ENCODE results near the gene GET4. TPM values are rescaled to one million over a fixed set of nuclear protein-coding genes. Genes with fewer than 3 reads are reported as not detected.

The GET4 gene
- total RNA-seq, 3 donors from 2014 or later (not counting 1 experiment from before 2014, with no cell fraction given), result 69.3 to 81.6 (median 73.2) TPM

GRCh38 chr7:915291-916218, 39.2 kb downstream of the GET4 start:
- H3K27me3 ChIP-seq (ENCODE audit: control insufficient read depth, insufficient read depth, low read length), result no peaks in the 10 kb centered on the region
- peaks cover 36% of the 10 kb centered on the region for H3K4me1 ChIP-seq (ENCODE audit: control insufficient read depth, insufficient read depth, low read length)
- peaks cover 3% of the 10 kb centered on the region for H3K36me3 ChIP-seq (ENCODE audit: control insufficient read depth, insufficient read depth, low read length)
- Mint-ChIP-seq H3K4me1 (peaks cover 27 to 40% of the 10 kb centered on the region in 2 donors), H3K4me3 (no peak overlapping the region), H3K9me3 (no peaks in the 10 kb centered on the region), H3K27ac (peak overlapping the region; percentile 34 to 65), H3K36me3 (no peaks in the 10 kb centered on the region), H3K27me3 (ENCODE audit: low read depth in 2 of 2) (no peaks in the 10 kb centered on the region)
- no peak for DNase-seq
- no peak overlapping the region for H3K4me3 ChIP-seq (ENCODE audit: low read length)
- H3K27ac ChIP-seq (ENCODE audit: low read length), result no peak overlapping the region
- intact Hi-C loops (cut with micrococcal nuclease), result no loop called here
- TF ChIP-seq CTCF (IDR thresholded peaks at IDR 0.05), result no peak
- ATAC-seq, result no peak
- H3K9me3 ChIP-seq (ENCODE audit: control insufficient read depth, insufficient read depth, low read length), result no peaks in the 10 kb centered on the region
- 84% methylated on average over 43 of the region's 43 CpGs for WGBS (ENCODE audit: insufficient coverage)

GRCh38 chr7:916291-916941, 40.1 kb downstream of the GET4 start:
- Mint-ChIP-seq H3K9me3 (no peaks in the 10 kb centered on the region), H3K4me1 (peaks cover 35 to 42% of the 10 kb centered on the region in 2 donors), H3K4me3 (no peak overlapping the region), H3K27ac (peak overlapping the region; percentile 34 to 65), H3K36me3 (no peaks in the 10 kb centered on the region), H3K27me3 (ENCODE audit: low read depth in 2 of 2) (no peaks in the 10 kb centered on the region)
- peaks cover 36% of the 10 kb centered on the region for H3K4me1 ChIP-seq (ENCODE audit: control insufficient read depth, insufficient read depth, low read length)
- H3K4me3 ChIP-seq (ENCODE audit: low read length), result no peak overlapping the region
- peaks cover 3% of the 10 kb centered on the region for H3K36me3 ChIP-seq (ENCODE audit: control insufficient read depth, insufficient read depth, low read length)
- ATAC-seq (no peak), DNase-seq (no peak)
- H3K27ac ChIP-seq (ENCODE audit: low read length), result no peak overlapping the region
- intact Hi-C loops (cut with micrococcal nuclease), result no loop called here
- no peak for TF ChIP-seq CTCF (IDR thresholded peaks at IDR 0.05)
- 89% methylated on average over 14 of the region's 17 CpGs for WGBS (ENCODE audit: insufficient coverage)
- H3K27me3 ChIP-seq (ENCODE audit: control insufficient read depth, insufficient read depth, low read length), result no peaks in the 10 kb centered on the region
- H3K9me3 ChIP-seq (ENCODE audit: control insufficient read depth, insufficient read depth, low read length), result no peaks in the 10 kb centered on the region

- DNase-seq, result peak in 1 of 2 donors; percentile 3
- H3K4me1 Mint-ChIP-seq, result peaks cover 39 to 48% of the 10 kb centered on the region in 2 donors
- intact Hi-C loops (cut with micrococcal nuclease), result no loop called here
- Histone ChIP-seq H3K27me3 (ENCODE audit: control insufficient read depth, insufficient read depth, low read length) (no peaks in the 10 kb centered on the region), H3K9me3 (ENCODE audit: control insufficient read depth, insufficient read depth, low read length) (no peaks in the 10 kb centered on the region), H3K27ac (ENCODE audit: low read length) (no peak overlapping the region), H3K36me3 (ENCODE audit: control insufficient read depth, insufficient read depth, low read length) (peaks cover 3% of the 10 kb centered on the region), H3K4me3 (ENCODE audit: low read length) (no peak overlapping the region), H3K4me1 (ENCODE audit: control insufficient read depth, insufficient read depth, low read length) (peaks cover 38% of the 10 kb centered on the region)
- 93% methylated on average over 25 of the region's 33 CpGs for WGBS (ENCODE audit: insufficient coverage)
- TF ChIP-seq CTCF (IDR thresholded peaks at IDR 0.05), result no peak
- H3K27me3 Mint-ChIP-seq (ENCODE audit: low read depth in 2 of 2), result no peaks in the 10 kb centered on the region
- no peaks in the 10 kb centered on the region for H3K9me3 Mint-ChIP-seq
- no peak overlapping the region for H3K4me3 Mint-ChIP-seq
- no peaks in the 10 kb centered on the region for H3K36me3 Mint-ChIP-seq
- no peak for ATAC-seq
- H3K27ac Mint-ChIP-seq, result peak overlapping the region in 1 of 2 donors; percentile 33
Observed at GRCh38 chr7:917255-918117, 41.1 kb downstream of the GET4 start.

Measured in natural killer cell (primary cell).